Fibroblast of upper back skin (primary cell): ENCODE results near the gene MACROD2.

Source experiments
- DNase-seq: peaks from one replicate; pipeline ENCODE4 v3.0.0-alpha.2; 2013

The MACROD2 gene

DNA sequence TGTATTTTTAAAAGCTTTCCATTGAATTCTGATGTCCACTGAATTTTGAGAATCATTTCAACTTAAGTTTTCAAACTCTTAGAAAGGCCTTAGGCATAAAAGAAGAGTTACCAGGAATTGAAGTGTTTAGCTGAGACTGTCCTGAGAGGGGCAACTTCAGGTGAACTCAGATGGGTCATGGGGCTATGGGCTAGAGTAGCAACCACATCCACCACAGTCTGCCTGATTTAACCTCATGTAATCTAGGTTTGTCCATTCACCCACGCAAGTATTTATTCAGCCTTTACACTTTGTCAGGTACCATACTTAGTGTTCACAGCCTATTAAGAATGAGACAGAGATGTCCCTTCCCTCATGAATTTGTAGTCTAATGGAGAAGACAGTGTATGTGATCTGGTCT is 2076.9 kb downstream of the MACROD2 start:
- no peak for DNase-seq

DNA sequence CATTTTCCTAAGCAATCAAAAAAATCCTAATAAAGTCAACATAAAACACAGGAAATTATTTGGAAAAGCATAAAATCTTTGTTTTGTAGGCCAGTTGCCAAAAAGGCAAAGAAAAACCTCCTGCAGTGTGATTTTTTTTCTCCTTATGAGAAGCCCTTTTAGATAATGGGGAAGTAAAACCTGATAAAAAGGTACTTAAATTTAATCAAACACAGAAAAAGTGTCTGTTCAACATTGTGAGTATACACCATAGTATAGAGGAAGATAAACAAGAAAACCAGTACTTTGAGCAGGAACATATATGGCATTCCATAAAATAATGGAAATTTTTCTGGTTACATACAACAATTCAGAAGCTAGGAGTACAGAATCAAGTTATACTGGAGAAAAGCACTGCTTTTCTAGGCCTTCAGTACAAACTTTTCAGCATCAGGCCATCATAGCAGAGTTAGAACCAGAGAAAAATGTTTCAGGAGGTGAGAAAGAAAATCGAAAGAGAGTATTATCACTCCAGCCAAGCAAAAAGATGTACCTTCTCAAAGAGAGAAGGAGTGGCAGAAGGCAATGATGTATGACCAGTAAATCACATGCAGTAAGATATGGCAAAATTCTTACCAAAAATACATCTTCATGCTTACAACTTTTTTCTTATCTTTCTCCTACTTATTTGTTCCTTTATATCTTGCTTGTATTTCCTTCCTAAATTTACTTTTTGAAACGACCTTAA is 2083.0 kb downstream of the MACROD2 start:
- DNase-seq, result no peak

DNA sequence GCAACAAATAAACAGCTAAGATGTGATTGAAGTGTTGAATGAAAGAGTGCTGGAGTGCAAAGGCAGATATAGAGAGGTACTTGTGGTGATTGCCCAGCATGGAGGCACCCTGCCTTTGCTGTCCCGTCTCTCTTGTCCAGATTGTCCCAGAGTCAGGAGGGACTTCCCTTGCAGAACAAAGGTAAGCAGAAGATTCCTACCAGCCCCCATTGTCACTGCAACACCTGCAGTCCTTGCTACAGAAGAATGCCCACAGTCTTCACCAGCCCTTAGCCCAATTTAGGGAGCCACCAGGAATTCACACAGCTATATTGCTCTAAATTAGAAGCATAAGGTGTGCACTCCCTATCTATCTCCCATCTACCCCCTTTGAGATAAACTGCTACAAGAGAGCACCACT is 2086.1 kb downstream of the MACROD2 start:
- DNase-seq, result no peak

DNA sequence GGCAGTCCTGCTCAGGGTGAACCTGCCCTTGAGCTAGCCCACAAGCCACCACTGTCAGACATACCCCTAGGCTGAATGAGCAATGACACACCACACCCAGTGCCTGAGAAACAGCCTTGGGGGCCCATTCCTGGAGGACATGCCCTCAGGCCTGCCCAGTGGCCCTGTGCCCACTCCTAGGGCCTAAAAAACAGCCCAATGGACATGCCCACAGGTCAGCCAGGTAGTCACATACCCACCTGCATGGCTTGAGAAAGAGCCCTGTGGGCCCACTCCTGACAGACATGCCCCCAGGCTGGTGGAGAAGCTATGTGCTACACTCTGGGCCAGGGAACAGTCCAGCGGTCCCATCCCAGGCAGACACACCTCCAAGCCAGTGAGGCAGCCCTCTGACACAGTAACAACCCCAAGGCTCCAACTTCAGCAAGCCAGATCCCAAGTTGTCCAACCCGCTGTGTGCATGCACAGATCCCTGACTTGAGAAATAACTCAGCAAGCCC is 2086.8 kb downstream of the MACROD2 start:
- no peak for DNase-seq

DNA sequence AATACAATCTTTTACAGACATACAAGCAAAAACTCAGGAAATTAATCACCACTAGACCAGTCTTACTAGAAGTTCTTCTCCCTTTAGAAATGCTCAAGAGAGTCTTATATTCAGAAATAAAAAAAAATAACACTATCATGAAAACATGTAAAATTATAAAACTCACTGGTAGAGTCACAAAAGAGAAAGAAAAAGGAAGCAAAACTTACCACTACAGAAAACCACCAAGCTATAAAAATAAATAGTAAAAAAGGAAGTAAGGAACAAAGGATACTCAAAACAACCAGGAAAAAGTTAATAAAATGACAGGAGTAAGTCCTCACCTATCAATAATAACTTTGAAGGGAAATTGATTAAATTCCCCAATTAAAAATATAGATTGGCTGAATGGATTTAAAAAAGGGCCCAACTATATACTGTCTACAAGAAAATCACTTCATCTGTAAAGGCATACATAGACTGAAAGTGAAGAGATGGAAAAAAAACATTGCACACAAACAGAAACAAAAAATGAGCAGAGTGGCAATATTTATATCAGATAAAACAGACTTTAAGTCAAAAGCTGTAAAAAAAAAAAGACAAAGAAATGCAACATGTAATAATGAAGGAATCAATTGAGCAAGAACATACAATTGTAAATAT is 2088.4 kb downstream of the MACROD2 start:
- DNase-seq, result no peak

DNA sequence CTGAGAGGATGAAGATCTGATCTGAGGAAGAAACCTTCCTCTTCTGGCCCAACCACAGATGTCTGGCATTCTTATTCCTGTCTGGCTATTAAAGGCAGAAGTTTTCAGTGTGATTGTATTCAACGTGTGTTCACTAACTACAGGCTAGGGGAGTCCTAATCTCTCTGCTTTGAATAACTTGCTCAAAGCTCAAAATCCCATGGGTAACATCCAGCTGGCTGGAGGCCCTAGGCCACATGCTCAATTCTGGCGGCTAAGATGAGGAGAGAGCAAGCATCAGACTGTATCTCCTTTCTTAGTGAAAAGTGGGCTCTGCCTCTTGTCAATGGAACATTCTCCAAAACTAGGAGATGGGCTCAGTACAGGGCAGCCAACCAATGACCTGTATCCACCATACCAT is 2099.9 kb downstream of the MACROD2 start:
- no peak for DNase-seq

DNA sequence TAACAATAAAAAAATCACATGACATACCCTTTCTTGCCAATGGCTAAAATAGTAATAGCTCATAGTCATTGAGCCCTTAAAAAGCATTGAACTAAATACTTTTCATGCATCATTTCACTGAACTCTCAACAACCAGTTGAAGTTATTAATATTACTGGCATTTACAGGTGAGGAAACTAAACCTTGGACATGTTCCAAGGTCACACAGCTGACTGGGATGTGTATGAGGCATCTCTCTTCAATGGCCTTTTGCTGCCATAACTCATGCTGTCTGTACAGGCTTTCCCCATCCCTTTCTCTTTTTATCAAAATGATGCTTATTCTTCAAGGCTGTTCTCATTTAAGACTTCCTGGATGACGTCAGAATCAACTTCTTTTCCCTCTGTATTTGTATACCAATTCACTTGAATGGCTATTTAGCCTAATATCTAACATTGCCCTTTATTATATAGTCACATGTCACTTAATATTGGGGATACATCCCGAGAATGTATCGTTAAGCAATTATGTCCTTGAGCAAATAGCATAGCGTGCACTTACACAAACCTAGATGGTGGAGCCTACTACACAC is 2101.5 kb downstream of the MACROD2 start:
- no peak for DNase-seq

DNA sequence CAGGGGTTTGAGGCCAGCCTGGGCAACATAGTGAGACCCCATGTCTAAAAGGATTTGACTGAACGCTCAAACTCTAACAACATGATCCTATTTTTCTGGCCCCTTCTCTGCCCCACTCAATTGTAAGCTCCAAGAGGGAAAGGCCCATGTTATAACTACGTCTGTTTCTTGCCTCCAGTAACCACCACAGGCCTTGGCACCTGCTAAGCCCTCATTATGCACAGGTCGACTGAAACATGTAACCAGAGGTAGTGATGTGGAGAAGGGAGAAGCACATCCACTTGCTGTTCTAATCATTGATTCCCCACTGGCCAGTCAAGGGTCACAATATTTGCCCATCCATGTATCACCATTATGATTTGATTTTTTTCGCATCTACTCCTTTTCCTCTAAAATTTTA is 2102.5 kb downstream of the MACROD2 start:
- DNase-seq, result no peak

DNA sequence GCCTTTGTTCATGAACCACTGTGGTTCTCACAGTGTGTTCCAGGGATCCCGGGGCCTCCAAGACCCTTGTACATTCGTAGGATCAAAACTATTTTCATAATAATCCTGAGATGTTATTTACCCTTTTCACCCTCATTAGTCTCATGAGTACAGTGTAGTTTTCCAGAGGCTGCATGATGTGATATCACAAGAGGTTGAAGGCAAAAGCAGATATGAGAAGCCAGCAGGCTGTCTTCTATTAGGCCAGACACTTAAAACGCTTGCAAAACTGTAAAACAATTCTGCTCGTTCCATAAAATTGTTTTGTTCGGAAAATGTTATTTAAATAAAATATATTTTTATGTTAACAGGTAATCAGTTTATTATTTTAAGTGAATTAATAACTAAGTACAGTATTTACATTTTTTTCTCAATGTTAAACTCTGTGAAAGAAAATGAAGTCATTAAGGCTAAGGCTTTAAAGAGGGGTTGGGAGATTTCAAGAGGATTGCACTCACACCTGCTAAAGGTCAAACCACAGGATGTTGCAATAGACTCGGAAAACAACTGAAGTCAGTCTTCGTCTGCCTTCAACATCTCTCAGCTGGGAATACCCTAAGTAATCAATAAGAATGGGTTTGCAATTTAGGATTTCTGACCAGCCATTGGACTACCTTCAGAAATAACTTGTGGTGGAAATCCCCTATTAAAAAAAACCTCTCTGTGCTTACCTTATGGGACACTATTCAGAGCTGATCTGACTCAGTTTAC is 2103.7 kb downstream of the MACROD2 start:
- DNase-seq, result no peak

DNA sequence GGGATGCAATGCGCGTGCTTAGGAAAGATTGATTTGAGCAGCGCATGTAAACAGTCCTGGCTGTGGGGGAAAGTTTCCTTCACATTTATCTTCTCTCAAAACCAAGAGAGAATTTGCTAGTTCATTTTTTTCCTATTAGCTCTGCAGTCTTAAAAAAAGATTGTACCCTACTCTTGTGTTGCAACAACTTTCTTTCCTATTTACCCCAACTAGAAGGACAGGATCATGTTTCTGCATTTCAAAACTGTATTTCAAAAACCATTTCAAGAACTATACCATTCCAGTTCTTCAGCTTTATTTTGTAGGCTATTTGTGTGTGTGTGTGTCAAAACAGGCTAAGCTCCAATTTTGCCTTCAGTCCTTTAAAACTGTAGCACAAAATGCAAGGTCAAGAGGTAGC is 2104.8 kb downstream of the MACROD2 start:
- no peak for DNase-seq

DNA sequence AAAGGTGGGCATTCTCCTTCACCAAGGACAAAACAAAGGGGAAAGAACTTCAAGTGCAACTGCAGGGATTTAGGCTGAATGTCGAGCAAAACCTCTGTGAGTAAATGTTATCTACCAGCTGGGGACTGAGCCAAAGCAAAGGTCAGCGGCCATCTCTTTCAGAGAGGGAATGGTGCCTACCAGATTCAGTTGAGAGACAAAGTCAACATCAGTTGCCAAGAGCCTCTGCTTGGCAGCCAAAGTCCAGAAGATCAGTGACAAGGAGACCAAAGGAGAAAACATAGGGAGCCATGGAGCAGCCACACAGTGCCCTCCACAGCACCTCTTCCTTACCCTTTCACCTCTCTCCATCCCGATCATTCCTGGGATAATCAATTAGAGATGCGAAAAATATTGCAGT is 2105.5 kb downstream of the MACROD2 start:
- no peak for DNase-seq
